CD8-positive, alpha-beta memory T cell (primary cell): ENCODE measurements around the gene KHDC4. TPM values are rescaled to one million over a fixed set of nuclear protein-coding genes. Genes with fewer than 3 reads are reported as not detected.
A peak's percentile ranks its signal among the peaks of the same experiment; 100 is the strongest.

Experiments
- CTCF ChIA-PET: fragments of 350-600 bp; sonication (Branson Sonifier 250); formaldehyde crosslinking; loops from one replicate; lab custom pipeline; 2021; ENCODE audit warnings: antibody characterized with exemption; lab: Charles Lee
- POLR2A ChIA-PET: fragments of 350-600 bp; sonication (Branson Sonifier 250); formaldehyde crosslinking; loops from one replicate; lab custom pipeline; 2021; ENCODE audit warnings: antibody characterized with exemption; lab: Charles Lee
- DNase-seq, 5 donors: peaks; one replicate each; pipeline versions ENCODE4 v3.0.0 to v3.0.0-alpha.2; 2020 to 2022; ENCODE audit warnings: mixed read lengths in 1 of 5
- H3K27ac ChIP-seq: one replicate; pipeline ENCODE4 v1.7.0; 2013; ENCODE audit warnings: low read depth, mild to moderate bottlenecking, low read length, moderate library complexity
- H3K27me3 ChIP-seq: 2 replicates; pipeline ENCODE4 v1.7.0; 2013; ENCODE audit warnings: low read length, mild to moderate bottlenecking; ENCODE audit not compliant: insufficient read depth, poor library complexity, severe bottlenecking
- H3K36me3 ChIP-seq: 2 replicates; pipeline ENCODE4 v1.7.0; 2013; ENCODE audit warnings: mild to moderate bottlenecking, low read length, moderate library complexity; ENCODE audit not compliant: insufficient read depth
- H3K4me1 ChIP-seq: 2 replicates; pipeline ENCODE4 v1.7.0; 2013; ENCODE audit warnings: mild to moderate bottlenecking, low read length, moderate library complexity; ENCODE audit not compliant: insufficient read depth
- H3K4me3 ChIP-seq: 2 replicates; pipeline ENCODE4 v1.7.0; 2013; ENCODE audit warnings: mild to moderate bottlenecking, low read length
- H3K9me3 ChIP-seq: 2 replicates; pipeline ENCODE4 v1.7.0; 2013; ENCODE audit warnings: mild to moderate bottlenecking, low read length
- H3K27ac Mint-ChIP-seq, 8 donors: one replicate each; pipeline ENCODE4 v1.8.0; 2020 to 2021; ENCODE audit warnings: mixed read lengths in 8 of 8, mild to moderate bottlenecking in 6 of 8, inconsistent platforms in 3 of 8, moderate library complexity in 3 of 8
- H3K27me3 Mint-ChIP-seq, 2 donors: one replicate each; pipeline ENCODE4 v1.8.0; 2020 to 2021; ENCODE audit warnings: mixed read lengths in 2 of 2, mild to moderate bottlenecking in 1 of 2, moderate library complexity in 1 of 2
- H3K36me3 Mint-ChIP-seq, 3 donors: one replicate each; pipeline ENCODE4 v1.8.0; 2020 to 2021; ENCODE audit warnings: mixed read lengths in 3 of 3, inconsistent platforms in 1 of 3, mild to moderate bottlenecking in 1 of 3
- H3K4me1 Mint-ChIP-seq, 3 donors: one replicate each; pipeline ENCODE4 v1.8.0; 2020 to 2021; ENCODE audit warnings: mixed read lengths in 3 of 3, inconsistent platforms in 1 of 3, mild to moderate bottlenecking in 1 of 3
- H3K4me3 Mint-ChIP-seq, 7 donors: one replicate each; pipeline ENCODE4 v1.8.0; 2020 to 2021; ENCODE audit warnings: mixed read lengths in 7 of 7, mild to moderate bottlenecking in 6 of 7, moderate library complexity in 4 of 7, inconsistent platforms in 2 of 7
- H3K9me3 Mint-ChIP-seq, 5 donors: one replicate each; pipeline ENCODE4 v1.8.0; 2020 to 2022; ENCODE audit warnings: mixed read lengths in 5 of 5, mild to moderate bottlenecking in 3 of 5, moderate library complexity in 2 of 5, inconsistent platforms in 1 of 5
- polyA plus RNA-seq: library from polyadenylated mRNA; unstranded; fragments of 300-500 nt; fragmentation: Illumina TruSeq; gene quantifications from one replicate; pipeline ENCODE4 v1.2.3, GENCODE V29; 2021
- total RNA-seq, 2 experiments: library from RNA; stranded (reverse); gene quantifications; one replicate each; pipeline ENCODE4 v1.2.3, GENCODE V29; 2021

The KHDC4 gene
- total and polyA plus RNA-seq, 3 experiments from 2014 or later: 8.2 to 61.2 (median 58.8) TPM

DNA sequence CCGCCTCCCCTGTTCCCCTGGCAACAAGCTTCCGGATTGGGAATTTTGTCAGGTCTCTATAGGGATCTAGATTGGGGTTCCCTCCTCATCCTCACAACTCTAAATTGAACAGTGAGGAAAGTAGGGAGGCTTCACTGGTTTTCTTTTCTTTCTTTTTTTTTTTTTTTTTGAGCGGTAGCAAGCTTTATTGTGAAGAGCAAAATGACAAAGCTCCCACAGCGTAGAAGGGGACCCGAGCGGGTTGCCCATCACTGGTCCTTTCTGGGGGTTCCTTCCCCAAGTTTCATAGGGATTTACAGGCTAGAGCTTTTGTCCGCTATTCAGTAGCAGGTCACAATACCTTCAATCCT is 33.8 kb upstream of the KHDC4 start:
- peaks cover 67 to 73% (median 71%) of the 10 kb centered on the region in 3 donors for H3K4me1 Mint-ChIP-seq
- H3K36me3 Mint-ChIP-seq: peaks cover 0 to 82% (median 9%) of the 10 kb centered on the region in 3 donors
- peak overlapping the region; percentile 78 to 95 (median 91) for H3K27ac Mint-ChIP-seq
- peaks cover 70% of the 10 kb centered on the region for H3K4me1 ChIP-seq
- H3K4me3 ChIP-seq: peak overlapping the region; percentile 15
- ChIA-PET POLR2A (interaction anchor here (0.7 to 3.3 kb wide), 4 partner anchors 9 to 22 kb away, joined by 3 to 31 read pairs (median 3); partner anchors contain the start of gene ARHGEF2), CTCF (interaction anchor here (1.0 to 3.9 kb wide), 6 partner anchors 10 to 38 kb away, joined by 3 to 34 read pairs (median 4); partner anchors contain the start of gene ARHGEF2)
- H3K36me3 ChIP-seq: peaks cover 35% of the 10 kb centered on the region
- H3K27me3 Mint-ChIP-seq: no peaks in the 10 kb centered on the region
- H3K27me3 ChIP-seq: no peaks in the 10 kb centered on the region
- no peak for DNase-seq
- no peaks in the 10 kb centered on the region for H3K9me3 Mint-ChIP-seq
- H3K27ac ChIP-seq: no peak overlapping the region
- peak overlapping the region; percentile 52 to 76 (median 67) for H3K4me3 Mint-ChIP-seq
- H3K9me3 ChIP-seq: no peaks in the 10 kb centered on the region

DNA sequence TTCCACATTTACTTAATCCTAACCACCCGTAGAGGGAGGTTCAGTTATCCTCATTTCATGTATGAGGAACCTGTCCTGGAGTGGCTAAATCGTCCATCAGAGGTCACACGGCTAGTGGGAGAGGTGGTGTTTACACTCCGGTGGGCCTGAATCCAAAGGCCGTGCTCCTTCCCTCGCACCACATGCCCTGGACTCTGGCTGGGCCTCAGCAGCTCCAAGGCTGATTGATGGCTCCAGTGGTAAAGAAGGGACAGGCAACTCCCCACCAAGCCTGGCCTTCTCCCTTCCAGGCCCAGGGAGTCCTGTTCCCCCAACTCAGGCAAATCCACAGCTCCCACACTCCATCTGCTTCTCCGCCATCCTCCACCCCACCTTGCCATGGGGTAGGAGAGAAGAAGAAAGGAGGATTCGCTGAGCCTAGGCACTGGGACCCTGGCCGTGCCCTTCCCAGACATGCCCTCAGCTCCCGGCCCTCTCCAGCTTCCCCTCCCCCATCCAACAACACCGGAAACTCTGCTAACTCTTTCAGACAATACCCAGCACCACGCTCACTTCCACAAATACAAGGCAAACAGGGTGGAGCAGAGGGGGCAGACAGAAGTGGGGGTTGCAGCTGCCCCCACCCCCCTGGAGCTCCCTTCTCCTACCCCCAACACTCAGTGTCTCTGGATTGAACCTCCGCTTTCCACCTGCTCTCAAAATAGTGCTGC is 33.3 kb upstream of the KHDC4 start:
- Histone ChIP-seq H3K36me3 (peaks cover 40% of the 10 kb centered on the region), H3K27me3 (no peaks in the 10 kb centered on the region), H3K27ac (no peak overlapping the region), H3K9me3 (no peaks in the 10 kb centered on the region), H3K4me1 (peaks cover 69% of the 10 kb centered on the region), H3K4me3 (peak overlapping the region; percentile 15)
- Mint-ChIP-seq H3K4me1 (peaks cover 65 to 73% (median 66%) of the 10 kb centered on the region in 3 donors), H3K4me3 (peak overlapping the region; percentile 45 to 69 (median 64)), H3K9me3 (no peaks in the 10 kb centered on the region), H3K27ac (peak overlapping the region; percentile 78 to 95 (median 91)), H3K36me3 (peaks cover 0 to 82% (median 8%) of the 10 kb centered on the region in 3 donors), H3K27me3 (no peaks in the 10 kb centered on the region)
- ChIA-PET POLR2A (interaction anchor here (0.7 to 3.3 kb wide), 4 partner anchors 10 to 22 kb away, joined by 3 to 31 read pairs (median 3); partner anchors contain the start of gene ARHGEF2), CTCF (interaction anchor here (1.4 to 3.9 kb wide), 4 partner anchors 10 to 37 kb away, joined by 4 to 34 read pairs (median 8); partner anchors contain the start of gene ARHGEF2)
- peak in 1 of 5 donors; percentile 59 for DNase-seq

DNA sequence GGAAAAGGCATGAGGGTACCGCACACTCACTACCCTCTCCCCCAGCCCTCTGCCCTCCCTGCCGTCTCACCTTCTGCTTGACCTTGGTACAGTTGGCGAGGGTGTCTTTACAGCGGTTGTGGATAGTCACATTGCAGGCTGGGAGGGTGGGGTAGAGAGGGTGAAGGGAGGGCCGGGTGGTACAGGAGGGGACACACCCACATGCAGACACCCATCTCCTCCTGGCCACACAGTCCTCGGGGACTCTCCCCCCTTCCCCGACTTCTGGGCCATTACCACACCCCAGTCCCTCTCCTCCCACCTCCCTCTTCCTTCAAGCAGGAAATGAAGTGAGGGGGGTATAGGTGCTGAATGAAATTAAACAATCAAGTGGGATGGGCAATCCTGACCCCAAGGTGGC is 32.5 kb upstream of the KHDC4 start:
- H3K27me3 ChIP-seq: no peaks in the 10 kb centered on the region
- no peak for DNase-seq
- ChIA-PET POLR2A (interaction anchor here (1.4 to 3.3 kb wide), 2 partner anchors 10 to 23 kb away, joined by 3 to 31 read pairs; partner anchors contain the start of gene ARHGEF2), CTCF (interaction anchor here (3.0 to 3.9 kb wide), 2 partner anchors 11 to 22 kb away, joined by 12 to 34 read pairs; partner anchors contain the start of gene ARHGEF2)
- peaks cover 62 to 73% (median 62%) of the 10 kb centered on the region in 3 donors for H3K4me1 Mint-ChIP-seq
- H3K27ac Mint-ChIP-seq: peak overlapping the region; percentile 80 to 95 (median 88)
- peaks cover 62% of the 10 kb centered on the region for H3K4me1 ChIP-seq
- H3K36me3 ChIP-seq: peaks cover 47% of the 10 kb centered on the region
- peak overlapping the region in 3 of 7 donors; percentile 47 to 64 (median 60) for H3K4me3 Mint-ChIP-seq
- no peaks in the 10 kb centered on the region for H3K27me3 Mint-ChIP-seq
- no peaks in the 10 kb centered on the region for H3K9me3 ChIP-seq
- H3K27ac ChIP-seq: no peak overlapping the region
- no peaks in the 10 kb centered on the region for H3K9me3 Mint-ChIP-seq
- H3K36me3 Mint-ChIP-seq: peaks cover 0 to 83% (median 8%) of the 10 kb centered on the region in 3 donors
- H3K4me3 ChIP-seq: no peak overlapping the region

DNA sequence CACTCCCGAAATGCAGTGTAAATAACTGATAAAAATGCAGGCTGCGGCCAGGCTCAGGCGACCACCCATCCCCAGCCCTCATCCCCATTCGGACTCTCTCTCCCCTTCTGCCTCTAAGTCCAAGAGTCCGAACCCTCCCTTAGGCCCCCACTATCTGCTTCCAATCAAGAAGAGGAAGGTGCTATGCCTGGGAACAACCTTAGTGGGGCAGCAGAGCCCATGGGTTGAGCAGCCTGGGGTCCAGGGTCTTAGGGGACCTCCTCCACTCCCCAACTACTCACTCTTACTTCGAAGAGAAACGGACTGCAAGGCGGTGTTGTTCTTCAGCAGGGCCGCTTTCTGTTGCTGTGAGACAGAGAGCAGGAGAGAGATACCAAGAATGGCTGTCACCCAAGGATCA is 31.9 kb upstream of the KHDC4 start:
- no peaks in the 10 kb centered on the region for H3K27me3 Mint-ChIP-seq
- POLR2A ChIA-PET: interaction anchor here (0.9 to 3.3 kb wide), 2 partner anchors 11 to 34 kb away, joined by 3 to 31 read pairs; partner anchors contain the start of gene ARHGEF2
- CTCF ChIA-PET: interaction anchor here (3.0 to 3.9 kb wide), 2 partner anchors 11 to 23 kb away, joined by 12 to 34 read pairs; partner anchors contain the start of gene ARHGEF2
- H3K4me1 ChIP-seq: peaks cover 57% of the 10 kb centered on the region
- H3K27ac ChIP-seq: no peak overlapping the region
- H3K4me3 ChIP-seq: no peak overlapping the region
- H3K4me3 Mint-ChIP-seq: peak overlapping the region in 2 of 7 donors; percentile 39 to 64
- DNase-seq: no peak
- no peaks in the 10 kb centered on the region for H3K27me3 ChIP-seq
- peaks cover 56 to 69% (median 59%) of the 10 kb centered on the region in 3 donors for H3K4me1 Mint-ChIP-seq
- H3K36me3 Mint-ChIP-seq: peaks cover 0 to 87% (median 8%) of the 10 kb centered on the region in 3 donors
- peak overlapping the region; percentile 40 to 95 (median 84) for H3K27ac Mint-ChIP-seq
- H3K9me3 ChIP-seq: no peaks in the 10 kb centered on the region
- no peaks in the 10 kb centered on the region for H3K9me3 Mint-ChIP-seq
- peaks cover 51% of the 10 kb centered on the region for H3K36me3 ChIP-seq

DNA sequence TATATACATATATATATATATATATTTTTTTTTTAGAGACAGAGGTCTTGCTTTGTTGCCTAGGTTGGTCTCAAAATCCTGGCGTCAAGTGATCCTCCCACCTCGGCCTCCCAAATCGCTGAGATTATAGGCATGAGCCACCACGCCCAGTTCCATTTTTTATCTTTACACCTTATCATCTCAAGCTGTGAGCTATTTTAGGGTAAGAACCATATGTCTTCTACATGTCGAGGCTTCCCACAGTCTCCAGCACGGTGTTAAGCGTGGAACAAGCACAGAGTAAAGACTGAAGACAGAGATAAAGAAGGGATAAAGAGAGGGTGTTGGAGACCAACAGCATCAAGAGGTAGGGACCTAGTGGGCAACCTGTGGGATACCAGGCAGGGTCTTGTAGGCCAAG is 30.0 kb upstream of the KHDC4 start:
- no peaks in the 10 kb centered on the region for H3K27me3 Mint-ChIP-seq
- no peak overlapping the region for H3K4me3 Mint-ChIP-seq
- Histone ChIP-seq H3K36me3 (peaks cover 69% of the 10 kb centered on the region), H3K27me3 (no peaks in the 10 kb centered on the region), H3K4me3 (no peak overlapping the region), H3K4me1 (peaks cover 38% of the 10 kb centered on the region), H3K27ac (no peak overlapping the region), H3K9me3 (no peaks in the 10 kb centered on the region)
- H3K4me1 Mint-ChIP-seq: peaks cover 37 to 52% (median 41%) of the 10 kb centered on the region in 3 donors
- peaks cover 0 to 90% (median 14%) of the 10 kb centered on the region in 3 donors for H3K36me3 Mint-ChIP-seq
- H3K27ac Mint-ChIP-seq: peak overlapping the region in 5 of 8 donors; percentile 40 to 84 (median 54)
- no peak for DNase-seq
- CTCF ChIA-PET: interaction anchor here (1.4 kb wide), 1 partner anchor 33 kb away, joined by 3 read pairs; no protein-coding TSS in a partner anchor
- no peaks in the 10 kb centered on the region for H3K9me3 Mint-ChIP-seq
- POLR2A ChIA-PET: no interaction called here

DNA sequence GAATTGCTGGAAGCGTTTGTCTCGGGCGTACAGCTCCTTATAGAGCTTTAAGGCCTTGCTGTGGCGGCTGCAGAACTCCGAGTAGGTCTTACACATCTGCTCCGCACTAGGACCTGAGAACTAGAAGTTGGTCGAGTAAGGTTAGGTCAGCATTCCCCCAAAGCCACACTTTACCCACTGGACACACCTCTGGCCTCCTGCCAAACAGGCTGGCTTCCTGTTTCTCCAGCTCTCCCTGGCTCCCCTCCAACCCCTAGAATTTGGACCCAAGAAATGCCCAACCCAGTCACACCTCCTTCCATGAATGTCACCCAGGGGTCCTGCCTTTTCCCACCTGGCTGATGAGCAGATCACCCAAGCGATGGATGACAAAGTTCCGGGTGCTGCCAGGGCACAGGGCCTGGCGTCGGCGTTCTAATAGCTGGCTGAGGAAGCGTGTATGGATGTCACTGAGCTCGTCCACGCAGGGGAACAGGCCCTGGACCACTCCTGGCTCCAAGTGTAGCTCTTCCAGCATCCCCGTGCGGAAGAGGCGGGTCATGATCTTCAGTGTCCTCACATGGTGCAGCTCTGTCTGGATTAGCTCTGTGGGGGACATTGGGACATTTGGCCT is 28.5 kb upstream of the KHDC4 start:
- Mint-ChIP-seq H3K9me3 (no peaks in the 10 kb centered on the region), H3K36me3 (peaks cover 0 to 87% (median 14%) of the 10 kb centered on the region in 3 donors), H3K27me3 (no peaks in the 10 kb centered on the region), H3K4me1 (peaks cover 22 to 37% (median 26%) of the 10 kb centered on the region in 3 donors), H3K27ac (peak overlapping the region in 7 of 8 donors; percentile 38 to 87 (median 66)), H3K4me3 (no peak overlapping the region)
- Histone ChIP-seq H3K9me3 (no peaks in the 10 kb centered on the region), H3K4me1 (peaks cover 23% of the 10 kb centered on the region), H3K27ac (no peak overlapping the region), H3K36me3 (peaks cover 70% of the 10 kb centered on the region), H3K4me3 (no peak overlapping the region), H3K27me3 (no peaks in the 10 kb centered on the region)
- no peak for DNase-seq
- ChIA-PET CTCF (interaction anchor here (0.9 to 1.5 kb wide), 5 partner anchors 14 to 59 kb away, joined by 3 to 4 read pairs (median 3); no protein-coding TSS in a partner anchor), POLR2A (interaction anchor here (0.7 to 0.9 kb wide), 2 partner anchors 14 to 26 kb away, joined by 3 to 4 read pairs; no protein-coding TSS in a partner anchor)

DNA sequence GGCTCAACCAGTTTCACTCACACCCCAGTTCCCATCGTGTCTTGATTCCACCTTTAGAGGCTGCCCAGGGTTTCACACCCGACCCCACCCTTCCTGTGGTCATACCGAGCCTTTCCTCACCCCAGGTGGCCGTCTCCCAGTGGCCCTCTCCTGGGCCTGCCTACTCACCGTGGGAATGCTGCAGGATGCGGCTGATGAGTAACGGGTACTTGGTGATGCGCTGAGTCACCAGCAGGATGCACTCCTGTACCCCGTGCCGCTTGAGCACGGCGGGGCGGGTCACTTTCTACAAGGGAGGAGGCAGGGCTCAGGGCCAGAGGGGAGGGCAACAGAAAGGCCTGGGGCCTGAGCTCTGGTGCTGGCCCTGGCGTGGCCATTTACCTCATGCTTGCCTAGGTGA is 27.7 kb upstream of the KHDC4 start:
- no peak for DNase-seq
- peaks cover 6 to 87% (median 20%) of the 10 kb centered on the region in 3 donors for H3K36me3 Mint-ChIP-seq
- peak overlapping the region in 7 of 8 donors; percentile 66 to 93 (median 79) for H3K27ac Mint-ChIP-seq
- no peak overlapping the region for H3K27ac ChIP-seq
- H3K4me1 Mint-ChIP-seq: peaks cover 14 to 30% (median 18%) of the 10 kb centered on the region in 3 donors
- no peak overlapping the region for H3K4me3 Mint-ChIP-seq
- no peaks in the 10 kb centered on the region for H3K27me3 ChIP-seq
- ChIA-PET CTCF (interaction anchor here (0.9 to 1.7 kb wide), 4 partner anchors 22 to 58 kb away, joined by 3 to 6 read pairs (median 3); no protein-coding TSS in a partner anchor), POLR2A (no interaction called here)
- no peaks in the 10 kb centered on the region for H3K9me3 Mint-ChIP-seq
- H3K4me3 ChIP-seq: no peak overlapping the region
- peaks cover 77% of the 10 kb centered on the region for H3K36me3 ChIP-seq
- H3K27me3 Mint-ChIP-seq: no peaks in the 10 kb centered on the region
- peaks cover 15% of the 10 kb centered on the region for H3K4me1 ChIP-seq
- no peaks in the 10 kb centered on the region for H3K9me3 ChIP-seq
